ENCODE data around the gene TREM1. TPM values are rescaled to one million over a fixed set of nuclear protein-coding genes. Genes with fewer than 3 reads are reported as not detected.
"Not testable (repeated sequence)": the region's sequence is repeated elsewhere in the genome, so short reads cannot be mapped to it uniquely, and the experiment has no call there.

Gene TREM1
- total RNA-seq, 1 donor from 2014 or later: 0.92 TPM

- DNase-seq (no peak), ATAC-seq (no peak)
- intact Hi-C loops (cut with micrococcal nuclease): no loop called here
These were observed 12.5 kb upstream of the TREM1 start for GRCh38 chr6:41298785-41299502.

GRCh38 chr6:41297248-41297647 lies 10.8 kb upstream of the TREM1 start:
- DNase-seq; ATAC-seq; intact Hi-C loops (cut with micrococcal nuclease): not testable (repeated sequence)

- no peak for DNase-seq
These were observed 7.9 kb upstream of the TREM1 start for GRCh38 chr6:41294214-41294872.

GRCh38 chr6:41291717-41292116 lies 5.2 kb upstream of the TREM1 start:
- ATAC-seq: no peak
- no peak for DNase-seq
- intact Hi-C loops (cut with micrococcal nuclease): no loop called here

More at GRCh38 chr6:41294214-41294872, 7.9 kb upstream of the TREM1 start:
- no peak for ATAC-seq
- intact Hi-C loops (cut with micrococcal nuclease): no loop called here

GRCh38 chr6:41289815-41290214 lies 3.3 kb upstream of the TREM1 start:
- DNase-seq (no peak), ATAC-seq (no peak)
- intact Hi-C loops (cut with micrococcal nuclease): no loop called here

- DNase-seq (no peak), ATAC-seq (no peak)
- intact Hi-C loops (cut with micrococcal nuclease): no loop called here
These were observed 2.3 kb upstream of the TREM1 start for GRCh38 chr6:41288754-41289129.

- no peak for DNase-seq
- intact Hi-C loops (cut with micrococcal nuclease): no loop called here
- peak; percentile 85 for ATAC-seq
These were observed 1.7 kb upstream of the TREM1 start for GRCh38 chr6:41288030-41288753.

GRCh38 chr6:41284726-41285125 lies 1.8 kb downstream of the TREM1 start:
- intact Hi-C loops (cut with micrococcal nuclease): no loop called here
- ATAC-seq: no peak
- no peak for DNase-seq

- DNase-seq (no peak), ATAC-seq (no peak)
- intact Hi-C loops (cut with micrococcal nuclease): no loop called here
These were observed 2.9 kb downstream of the TREM1 start for GRCh38 chr6:41283600-41283999.

- no peak for DNase-seq
- peak; percentile 52 for ATAC-seq
- intact Hi-C loops (cut with micrococcal nuclease): no loop called here
These were observed 6.0 kb downstream of the TREM1 start for GRCh38 chr6:41280381-41281057.

- DNase-seq (peak; percentile 49), ATAC-seq (peak; percentile 78)
- intact Hi-C loops (cut with micrococcal nuclease): no loop called here
These were observed 7.6 kb downstream of the TREM1 start for GRCh38 chr6:41278699-41279405.

GRCh38 chr6:41277605-41278004 lies 8.9 kb downstream of the TREM1 start:
- intact Hi-C loops (cut with micrococcal nuclease): no loop called here
- ATAC-seq (peak; percentile 27), DNase-seq (no peak)

- DNase-seq: no peak
- no peak for ATAC-seq
- intact Hi-C loops (cut with micrococcal nuclease): no loop called here
These were observed 11.0 kb downstream of the TREM1 start for GRCh38 chr6:41275489-41275888.

GRCh38 chr6:41274256-41274655 lies 12.2 kb downstream of the TREM1 start:
- ATAC-seq (no peak), DNase-seq (no peak)
- intact Hi-C loops (cut with micrococcal nuclease): no loop called here

GRCh38 chr6:41273714-41274113 lies 12.8 kb downstream of the TREM1 start:
- intact Hi-C loops (cut with micrococcal nuclease): no loop called here
- no peak for DNase-seq
- no peak for ATAC-seq

- intact Hi-C loops (cut with micrococcal nuclease): no loop called here
- DNase-seq (no peak), ATAC-seq (no peak)
These were observed 13.8 kb downstream of the TREM1 start for GRCh38 chr6:41272591-41273240.

GRCh38 chr6:41271901-41272395 lies 14.5 kb downstream of the TREM1 start:
- ATAC-seq (peak; percentile 74), DNase-seq (peak; percentile 50)
- intact Hi-C loops (cut with micrococcal nuclease): no loop called here

GRCh38 chr6:41269716-41270115 lies 16.8 kb downstream of the TREM1 start:
- no peak for ATAC-seq
- intact Hi-C loops (cut with micrococcal nuclease): no loop called here
- DNase-seq: no peak

- ATAC-seq (no peak), DNase-seq (no peak)
- intact Hi-C loops (cut with micrococcal nuclease): no loop called here
These were observed 17.3 kb downstream of the TREM1 start for GRCh38 chr6:41269166-41269565.
